Heart left ventricle (tissue), 16 donors: Measurements from ENCODE around the gene NPR3. TPM values are rescaled to one million over a fixed set of nuclear protein-coding genes. Genes with fewer than 3 reads are reported as not detected.

Experiments
- ATAC-seq, 4 donors: fragments of 200-7000 bp; cut with Tn5 transposase; one replicate each; pipeline ENCODE4 v1.9.1; 2020 to 2022; ENCODE audit warnings: moderate library complexity in 4 of 4, mild to moderate bottlenecking in 3 of 4, moderate number of reproducible peaks in 1 of 4
- DNase-seq, 5 donors: peaks; one replicate each; pipeline ENCODE4 v3.0.0-alpha.2; 2020
- H3K27ac ChIP-seq, 12 donors: fragments of 200-600 bp; sonication (generic) in 4 of 12; one replicate each; pipeline versions ENCODE4 v1.5.0 to v1.8.0; 2016 to 2022; ENCODE audit warnings: mild to moderate bottlenecking in 2 of 12
- H3K27me3 ChIP-seq, 9 donors: fragments of 200-600 bp; sonication (generic) in 2 of 9; one replicate each; pipeline versions ENCODE4 v1.5.1 to v1.8.0; 2016 to 2022; ENCODE audit warnings: mild to moderate bottlenecking in 3 of 9
- H3K36me3 ChIP-seq, 9 donors: fragments of 200-600 bp; sonication (generic) in 2 of 9; one replicate each; pipeline versions ENCODE4 v1.5.0 to v1.8.0; 2018 to 2022; ENCODE audit warnings: mild to moderate bottlenecking in 2 of 9
- H3K4me1 ChIP-seq, 12 donors: fragments of 200-600 bp; sonication (generic) in 4 of 12; one replicate each; pipeline versions ENCODE4 v1.5.0 to v1.8.0; 2016 to 2022; ENCODE audit warnings: mild to moderate bottlenecking in 3 of 12
- H3K4me3 ChIP-seq, 12 donors: fragments of 200-600 bp; sonication (generic) in 4 of 12; one replicate each; pipeline versions ENCODE4 v1.5.0 to v1.8.0; 2017 to 2022; ENCODE audit warnings: mild to moderate bottlenecking in 9 of 12, moderate library complexity in 4 of 12
- H3K9me3 ChIP-seq, 12 donors: fragments of 200-600 bp; sonication (generic) in 4 of 12; one replicate each; pipeline versions ENCODE4 v1.5.0 to v1.8.0; 2016 to 2022; ENCODE audit warnings: mild to moderate bottlenecking in 1 of 12
- CTCF ChIP-seq, 12 donors: fragments of 200-600 bp; sonication (generic) in 4 of 12; IDR thresholded peaks; one replicate each; pipeline versions ENCODE4 v1.5.0 to v1.8.0; 2018 to 2022; ENCODE audit warnings: antibody characterized with exemption in 12 of 12, mild to moderate bottlenecking in 5 of 12
- POLR2A ChIP-seq, 2 donors: fragments of 450-650 bp; IDR thresholded peaks; one replicate each; pipeline ENCODE4 v1.6.1; 2017; ENCODE audit warnings: antibody characterized with exemption in 2 of 2, mild to moderate bottlenecking in 2 of 2, moderate library complexity in 2 of 2
- WGBS, 4 donors: extraction: QIAGEN DNeasy Blood & Tissue Kit in 2 of 4; methylation state at CpG; one replicate each; pipeline versions ENCODE4 v1.1.5 to v1.1.7; 2013 to 2018; 5-methylcytosine and 5-hydroxymethylcytosine counted together
- intact Hi-C, 10 donors: fragments of 100-400 bp; cut with DNase I; formaldehyde crosslinking; loops; one replicate each; pipeline versions ENCODE4 v1.11.1 to v1.14.2; 2022
- polyA plus RNA-seq, 2 donors: library from polyadenylated mRNA; stranded (reverse); fragments of 200-250 nt; gene quantifications; one replicate each; pipeline ENCODE4 v1.2.3, GENCODE V29; 2013
- total RNA-seq, 9 donors: library from RNA; depleted of rRNA in 2 of 9; stranded (reverse); fragments of >200 nt in 2 of 9; fragmentation: NEBNext Ultra II Directional in 3 of 9; extraction: Animal tissue kit (Norgen Biotek cat#: 25700) in 3 of 9; gene quantifications; one replicate each; pipeline versions ENCODE4 v1.1.0 to v1.2.4, GENCODE V29; 2016 to 2023
- donor health status: ischemic (EF 13 %, LVEDD 7.1; RV severe dilation, severe dysfunction).
- donor health status: healthy with polysubstance abuse.
- donor health status: DM: no; HTN: yes; CAD: no.
- donor health status: DM: no; HTN: no; CAD: no.
- donor health status: ischemic (EF 25% LVEDD 6.9; RV normal size, moderate dysfunction).
- donor health status: ischemic (EF 25% LVEDD 5.7; RV mildly dilated, moderate dysfunction).
- donor health status: healthy.
- donor health status: DM: yes; HTN: yes; CAD: no.
- donor health status: ischemic (EF 35%, LVEDD 5.7; RV mildly dilated, moderate dysfunction).
- donor health status: nonischemic (EF 11% LVEDD 7.7; RV severe dilation, severe dysfunction).
- donor health status: DM: yes; HTN: yes; CAD: no.
- donor health status: PGD.
- donor health status: ischemic (EF 29% LVEDD 5.4; RV normal size, mild dysfunction).
- donor health status: nonischemic (EF 23%, LVEDD 6.1; RV moderate dilation, normal function).

Gene NPR3
- total and polyA plus RNA-seq, 11 donors, result 8.8 to 127 (median 32.7) TPM

GRCh38 chr5:32805971-32806638 lies 95.0 kb downstream of the NPR3 start:
- Histone ChIP-seq H3K27ac (peak overlapping the region in 1 of 12 donors; percentile 10), H3K4me1 (peaks cover 0 to 18% (median 0%) of the 10 kb centered on the region in 12 donors), H3K36me3 (no peaks in the 10 kb centered on the region), H3K9me3 (peaks cover 0 to 7% (median under 1%) of the 10 kb centered on the region in 12 donors), H3K4me3 (no peak overlapping the region), H3K27me3 (no peaks in the 10 kb centered on the region)
- intact Hi-C loops, result no loop called here
- no peak for DNase-seq
- WGBS, 4 donors, result 25 to 42% (median 30%) methylated on average over 6 of the region's 6 CpGs
- ATAC-seq, result peak in 1 of 4 donors; percentile 66
- TF ChIP-seq POLR2A (IDR thresholded peaks at IDR 0.05), result no peak
- no peak for TF ChIP-seq CTCF (IDR thresholded peaks at IDR 0.05)

- H3K4me1 ChIP-seq, result peaks cover 0 to 20% (median 0%) of the 10 kb centered on the region in 12 donors
- peaks cover 0 to 4% (median 0%) of the 10 kb centered on the region in 12 donors for H3K9me3 ChIP-seq
- no peak for TF ChIP-seq CTCF (IDR thresholded peaks at IDR 0.05)
- TF ChIP-seq POLR2A (IDR thresholded peaks at IDR 0.05), result no peak
- H3K27ac ChIP-seq, result no peak overlapping the region
- DNase-seq (no peak), ATAC-seq (no peak)
- 70 to 81% (median 75%) methylated on average over 1 of the region's 1 CpG for WGBS, 4 donors
- no peaks in the 10 kb centered on the region for H3K27me3 ChIP-seq
- intact Hi-C loops, result no loop called here
- no peaks in the 10 kb centered on the region for H3K36me3 ChIP-seq
- no peak overlapping the region for H3K4me3 ChIP-seq
Measured at GRCh38 chr5:32808783-32809182, 97.7 kb downstream of the NPR3 start.

- DNase-seq, result no peak
- no peak overlapping the region for H3K27ac ChIP-seq
- intact Hi-C loops, result no loop called here
- no peaks in the 10 kb centered on the region for H3K36me3 ChIP-seq
- WGBS, 4 donors, result 51 to 68% (median 56%) methylated on average over 2 of the region's 2 CpGs
- ATAC-seq, result no peak
- no peaks in the 10 kb centered on the region for H3K27me3 ChIP-seq
- TF ChIP-seq POLR2A (IDR thresholded peaks at IDR 0.05), result no peak
- TF ChIP-seq CTCF (IDR thresholded peaks at IDR 0.05), result no peak
- no peak overlapping the region for H3K4me3 ChIP-seq
- no peaks in the 10 kb centered on the region for H3K9me3 ChIP-seq
- H3K4me1 ChIP-seq, result peaks cover 0 to 20% (median 0%) of the 10 kb centered on the region in 12 donors
Measured at GRCh38 chr5:32810804-32811203, 99.7 kb downstream of the NPR3 start.

- DNase-seq (no peak), ATAC-seq (no peak)
- Histone ChIP-seq H3K27ac (no peak overlapping the region), H3K4me1 (peaks cover 0 to 13% (median 0%) of the 10 kb centered on the region in 12 donors), H3K4me3 (no peak overlapping the region), H3K36me3 (no peaks in the 10 kb centered on the region), H3K27me3 (no peaks in the 10 kb centered on the region), H3K9me3 (no peaks in the 10 kb centered on the region)
- WGBS, 4 donors, result 85 to 95% (median 92%) methylated on average over 5 of the region's 5 CpGs
- no peak for TF ChIP-seq POLR2A (IDR thresholded peaks at IDR 0.05)
- no peak for TF ChIP-seq CTCF (IDR thresholded peaks at IDR 0.05)
- intact Hi-C loops, result no loop called here
Measured at GRCh38 chr5:32812399-32812798, 101.3 kb downstream of the NPR3 start.
